ENCODE measurements around the gene GSN. TPM values are rescaled to one million over a fixed set of nuclear protein-coding genes. Genes with fewer than 3 reads are reported as not detected.

Gene GSN
- total RNA-seq, 2 experiments from 2014 or later, result 1.9 to 2.2 TPM

GRCh38 chr9:121307976-121308375 lies 40.0 kb downstream of the GSN start:
- POLR2A ChIA-PET, result no interaction called here
- H3K4me3 Mint-ChIP-seq, result no peak overlapping the region

GRCh38 chr9:121308765-121309164 lies 40.8 kb downstream of the GSN start:
- ATAC-seq (no peak), DNase-seq (no peak)
- ChIA-PET CTCF (interaction anchor here (6.0 kb wide), 1 partner anchor 11 kb away, joined by 38 read pairs; no protein-coding TSS in a partner anchor), POLR2A (interaction anchor here (1.3 kb wide), 1 partner anchor 9 kb away, joined by 3 read pairs; no protein-coding TSS in a partner anchor)
- Mint-ChIP-seq H3K4me1 (ENCODE audit: low read depth) (no peaks in the 10 kb centered on the region), H3K36me3 (ENCODE audit: low read depth) (no peaks in the 10 kb centered on the region), H3K27me3 (no peaks in the 10 kb centered on the region), H3K4me3 (no peak overlapping the region), H3K27ac (no peak overlapping the region), H3K9me3 (no peaks in the 10 kb centered on the region)
- TF ChIP-seq CTCF (IDR thresholded peaks at IDR 0.05), result no peak
- intact Hi-C loops (cut with micrococcal nuclease), result no loop called here

More at GRCh38 chr9:121307976-121308375, 40.0 kb downstream of the GSN start:
- DNase-seq (no peak), ATAC-seq (no peak)
- H3K9me3 Mint-ChIP-seq, result no peaks in the 10 kb centered on the region
- no peak for TF ChIP-seq CTCF (IDR thresholded peaks at IDR 0.05)
- H3K36me3 Mint-ChIP-seq (ENCODE audit: low read depth), result no peaks in the 10 kb centered on the region
- intact Hi-C loops (cut with micrococcal nuclease), result no loop called here
- no peaks in the 10 kb centered on the region for H3K27me3 Mint-ChIP-seq
- no peaks in the 10 kb centered on the region for H3K4me1 Mint-ChIP-seq (ENCODE audit: low read depth)
- CTCF ChIA-PET, result interaction anchor here (6.0 kb wide), 1 partner anchor 12 kb away, joined by 38 read pairs; no protein-coding TSS in a partner anchor
- H3K27ac Mint-ChIP-seq, result no peak overlapping the region

GRCh38 chr9:121309171-121309570 lies 41.2 kb downstream of the GSN start:
- Mint-ChIP-seq H3K4me3 (no peak overlapping the region), H3K27ac (no peak overlapping the region), H3K27me3 (no peaks in the 10 kb centered on the region), H3K9me3 (no peaks in the 10 kb centered on the region), H3K4me1 (ENCODE audit: low read depth) (no peaks in the 10 kb centered on the region), H3K36me3 (ENCODE audit: low read depth) (no peaks in the 10 kb centered on the region)
- ChIA-PET POLR2A (interaction anchor here (1.3 kb wide), 1 partner anchor 10 kb away, joined by 3 read pairs; no protein-coding TSS in a partner anchor), CTCF (interaction anchor here (1.6 to 6.0 kb wide), 2 partner anchors 11 to 30 kb away, joined by 4 to 38 read pairs; no protein-coding TSS in a partner anchor)
- no peak for TF ChIP-seq CTCF (IDR thresholded peaks at IDR 0.05)
- ATAC-seq (no peak), DNase-seq (no peak)
- intact Hi-C loops (cut with micrococcal nuclease), result no loop called here

- ATAC-seq (no peak), DNase-seq (no peak)
- CTCF ChIA-PET, result interaction anchor here (0.9 to 6.0 kb wide), 3 partner anchors 10 to 138 kb away, joined by 3 to 38 read pairs (median 4); no protein-coding TSS in a partner anchor
- no peaks in the 10 kb centered on the region for H3K4me1 Mint-ChIP-seq (ENCODE audit: low read depth)
- H3K9me3 Mint-ChIP-seq, result no peaks in the 10 kb centered on the region
- TF ChIP-seq CTCF (IDR thresholded peaks at IDR 0.05), result no peak
- no peaks in the 10 kb centered on the region for H3K27me3 Mint-ChIP-seq
- H3K36me3 Mint-ChIP-seq (ENCODE audit: low read depth), result no peaks in the 10 kb centered on the region
- no peak overlapping the region for H3K27ac Mint-ChIP-seq
- intact Hi-C loops (cut with micrococcal nuclease), result no loop called here
- no peak overlapping the region for H3K4me3 Mint-ChIP-seq
- POLR2A ChIA-PET, result interaction anchor here (1.3 kb wide), 1 partner anchor 11 kb away, joined by 3 read pairs; no protein-coding TSS in a partner anchor
Observed at GRCh38 chr9:121309833-121310425, 42.0 kb downstream of the GSN start.

GRCh38 chr9:121310571-121310970 lies 42.6 kb downstream of the GSN start:
- DNase-seq (no peak), ATAC-seq (no peak)
- Mint-ChIP-seq H3K27me3 (no peaks in the 10 kb centered on the region), H3K4me1 (ENCODE audit: low read depth) (no peaks in the 10 kb centered on the region), H3K4me3 (no peak overlapping the region), H3K36me3 (ENCODE audit: low read depth) (no peaks in the 10 kb centered on the region), H3K9me3 (no peaks in the 10 kb centered on the region), H3K27ac (no peak overlapping the region)
- intact Hi-C loops (cut with micrococcal nuclease), result no loop called here
- ChIA-PET CTCF (interaction anchor here (0.9 to 1.6 kb wide), 2 partner anchors 32 to 137 kb away, joined by 3 to 4 read pairs; no protein-coding TSS in a partner anchor), POLR2A (no interaction called here)
- no peak for TF ChIP-seq CTCF (IDR thresholded peaks at IDR 0.05)

Measured in activated CD8-positive, alpha-beta T cell treated with anti-CD3 and anti-CD28 coated beads for 36 hours (primary cell).